Measurements from ENCODE around the gene KRTAP3-3. TPM values are rescaled to one million over a fixed set of nuclear protein-coding genes. Genes with fewer than 3 reads are reported as not detected.

Gene KRTAP3-3
- total and polyA plus RNA-seq, 2 experiments from 2014 or later, result not detected

- Mint-ChIP-seq H3K36me3 (ENCODE audit: low read depth) (no peaks in the 10 kb centered on the region), H3K27me3 (ENCODE audit: insufficient read depth, low read depth, poor library complexity) (peaks cover 2% of the 10 kb centered on the region), H3K4me1 (peaks cover 9% of the 10 kb centered on the region), H3K4me3 (no peak overlapping the region), H3K9me3 (no peaks in the 10 kb centered on the region; the same call in 2 of the 3 replicates), H3K27ac (no peak overlapping the region)
- Histone ChIP-seq H3K4me3 (no peak overlapping the region), H3K4me2 (no peak overlapping the region), H3K36me3 (ENCODE audit: insufficient read depth) (no peaks in the 10 kb centered on the region), H2AFZ (peak overlapping the region; percentile 78; the same call in 1 of the 2 replicates), H3K4me1 (ENCODE audit: insufficient read depth) (peaks cover 6% of the 10 kb centered on the region), H4K20me1 (replicated peaks; ENCODE audit: insufficient read depth) (no peaks in the 10 kb centered on the region), H3F3A (replicated peaks; ENCODE audit: low read depth) (no peaks in the 10 kb centered on the region), H3K79me2 (replicated peaks; ENCODE audit: insufficient read depth) (no peaks in the 10 kb centered on the region), H3K27me3 (ENCODE audit: insufficient read depth) (no peaks in the 10 kb centered on the region), H3K27ac (ENCODE audit: low read depth) (no peak overlapping the region), H3K9me2 (ENCODE audit: insufficient read depth) (peaks cover 7% of the 10 kb centered on the region)
- no peak for TF ChIP-seq EZH2 (IDR thresholded peaks at IDR 0.05; ENCODE audit: low read depth, unreplicated experiment)
- TF ChIP-seq EZH2phosphoT487 (IDR thresholded peaks at IDR 0.05; ENCODE audit: unreplicated experiment), result no peak
- no peak for TF ChIP-seq ZNF114 (CRISPR knock-in tag; IDR thresholded peaks at IDR 0.05)
- no peak for TF ChIP-seq STAT1 (IDR thresholded peaks at IDR 0.05; ENCODE audit: unreplicated experiment)
- no peak for TF ChIP-seq NANOG (IDR thresholded peaks at IDR 0.05; ENCODE audit: borderline replicate concordance)
- no peak for TF ChIP-seq REST (IDR thresholded peaks at IDR 0.05; ENCODE audit: unreplicated experiment)
- no peak for TF ChIP-seq JUNB (IDR thresholded peaks at IDR 0.05; ENCODE audit: unreplicated experiment)
- TF ChIP-seq ZNF331 (CRISPR knock-in tag; IDR thresholded peaks at IDR 0.05; ENCODE audit: low read depth), result no peak
- no peak for TF ChIP-seq CTCF (conservative IDR thresholded peaks at IDR 0.05; ENCODE audit: low read depth in 2 of 2)
- TF ChIP-seq ZNF462 (CRISPR knock-in tag; IDR thresholded peaks at IDR 0.05), result no peak
- no peak for TF ChIP-seq POLR2AphosphoS5 (IDR thresholded peaks at IDR 0.05; ENCODE audit: low read depth)
- TF ChIP-seq ETS1 (IDR thresholded peaks at IDR 0.05), result no peak
- TF ChIP-seq CREB1 (CRISPR knock-in tag; IDR thresholded peaks at IDR 0.05; ENCODE audit: low read depth), result no peak
- no peak for ATAC-seq
- no peak for DNase-seq (ENCODE audit: low spot score)
Measured at GRCh38 chr17:40952154-40952553, 41.8 kb downstream of the KRTAP3-3 start.
